Measurements from ENCODE around the gene MAP3K20. TPM values are rescaled to one million over a fixed set of nuclear protein-coding genes. Genes with fewer than 3 reads are reported as not detected.

MAP3K20 gene
- polyA plus RNA-seq, 1 of the 3 experiments (the other 2 are of a cell fraction): 8.5 TPM

- H3K79me2 ChIP-seq (ENCODE audit: insufficient read depth): peaks cover 47% of the 10 kb centered on the region; the same call in 1 of the 2 replicates
- no peaks in the 10 kb centered on the region for H3K9me3 ChIP-seq
- TF ChIP-seq RFX5 (IDR thresholded peaks at IDR 0.05; ENCODE audit: low read length) (no peak), USF2 (IDR thresholded peaks at IDR 0.05; ENCODE audit: borderline replicate concordance, low read depth, low read length) (no peak), ELF1 (IDR thresholded peaks at IDR 0.05) (no peak), GABPA (IDR thresholded peaks at IDR 0.05; ENCODE audit: low read depth) (no peak), MEF2A (IDR thresholded peaks at IDR 0.05; ENCODE audit: borderline replicate concordance, low read depth) (no peak), FOXJ3 (CRISPR knock-in tag; IDR thresholded peaks at IDR 0.05) (no peak), TAF1 (IDR thresholded peaks at IDR 0.05; ENCODE audit: borderline replicate concordance, low read depth, low read length) (no peak), YY1 (IDR thresholded peaks at IDR 0.05; ENCODE audit: low read depth) (no peak), NFIC (IDR thresholded peaks at IDR 0.05; ENCODE audit: borderline replicate concordance) (no peak), MXI1 (IDR thresholded peaks at IDR 0.05; ENCODE audit: low read depth, low read length) (no peak)
- H3K4me1 ChIP-seq (ENCODE audit: control insufficient read depth in 1 of 2, insufficient read depth in 2 of 2, low read depth in 1 of 2, low read length in 1 of 2): peaks cover 0 to 18% of the 10 kb centered on the region in 2 experiments; a peak in 1 of 4 replicates
- H3K4me2 ChIP-seq: peak overlapping the region; percentile 16; the same call in 1 of the 2 replicates
- no peaks in the 10 kb centered on the region for H3K27me3 ChIP-seq (ENCODE audit: insufficient read depth)
- ChIA-PET CTCF (interaction anchor here (0.9 kb wide), 1 partner anchor 50 kb away, joined by 3 read pairs; no protein-coding TSS in a partner anchor), POLR2A (no interaction called here)
- H3K9ac ChIP-seq: peak overlapping the region; percentile 5; the same call in 1 of the 2 replicates
- H3K27ac ChIP-seq (ENCODE audit: low read depth in 2 of 2, low read length in 1 of 2): peak overlapping the region in 1 of 2 experiments; percentile 55; a peak in 2 of 4 replicates
- DNase-seq: no peak
- no peak overlapping the region for H3K4me3 ChIP-seq (ENCODE audit: low read depth in 2 of 2, low read length in 1 of 2)
- 89% methylated on average over 4 of the region's 4 CpGs for WGBS (ENCODE audit: low lambda C conversion rate)
- H3F3A ChIP-seq (replicated peaks; ENCODE audit: insufficient read depth): peaks cover 9% of the 10 kb centered on the region
- no peaks in the 10 kb centered on the region for H4K20me1 ChIP-seq (ENCODE audit: insufficient read depth)
- no peaks in the 10 kb centered on the region for H3K9me2 ChIP-seq
- peaks cover 0 to 4% of the 10 kb centered on the region in 2 experiments for H3K36me3 ChIP-seq (replicated peaks in 1 of 2; ENCODE audit: control insufficient read depth in 1 of 2, insufficient read depth in 2 of 2, low read length in 1 of 2)
- no peak overlapping the region for H2AFZ ChIP-seq (ENCODE audit: low read depth)
These were observed 85.0 kb downstream of the MAP3K20 start for GRCh38 chr2:173160618-173161017.

GRCh38 chr2:173161040-173161439, 85.4 kb downstream of the MAP3K20 start:
- Histone ChIP-seq H4K20me1 (ENCODE audit: insufficient read depth) (no peaks in the 10 kb centered on the region), H3K4me1 (ENCODE audit: control insufficient read depth in 1 of 2, insufficient read depth in 2 of 2, low read depth in 1 of 2, low read length in 1 of 2) (peaks cover 0 to 18% of the 10 kb centered on the region in 2 experiments; a peak in 1 of 4 replicates), H3K9me3 (no peaks in the 10 kb centered on the region), H3K9ac (no peak overlapping the region), H3K27me3 (ENCODE audit: insufficient read depth) (no peaks in the 10 kb centered on the region), H3F3A (replicated peaks; ENCODE audit: insufficient read depth) (peaks cover 11% of the 10 kb centered on the region), H3K27ac (ENCODE audit: low read depth in 2 of 2, low read length in 1 of 2) (no peak overlapping the region), H3K4me2 (no peak overlapping the region; the same call in 1 of the 2 replicates), H2AFZ (ENCODE audit: low read depth) (no peak overlapping the region), H3K36me3 (replicated peaks in 1 of 2; ENCODE audit: control insufficient read depth in 1 of 2, insufficient read depth in 2 of 2, low read length in 1 of 2) (peaks cover 0 to under 1% of the 10 kb centered on the region in 2 experiments), H3K4me3 (ENCODE audit: low read depth in 2 of 2, low read length in 1 of 2) (no peak overlapping the region), H3K79me2 (ENCODE audit: insufficient read depth) (peaks cover 44% of the 10 kb centered on the region; the same call in 1 of the 2 replicates), H3K9me2 (no peaks in the 10 kb centered on the region)
- 90% methylated on average over 4 of the region's 4 CpGs for WGBS (ENCODE audit: low lambda C conversion rate)
- ChIA-PET POLR2A (no interaction called here), CTCF (interaction anchor here (0.9 kb wide), 1 partner anchor 49 kb away, joined by 3 read pairs; no protein-coding TSS in a partner anchor)
- DNase-seq: no peak
- TF ChIP-seq USF2 (IDR thresholded peaks at IDR 0.05; ENCODE audit: borderline replicate concordance, low read depth, low read length) (no peak), USF1 (IDR thresholded peaks at IDR 0.05; ENCODE audit: borderline replicate concordance, low read depth) (no peak), RXRA (IDR thresholded peaks at IDR 0.05; ENCODE audit: borderline replicate concordance, low read depth) (no peak), GATA2 (CRISPR knock-in tag; IDR thresholded peaks at IDR 0.05) (no peak), SMC3 (IDR thresholded peaks at IDR 0.05; ENCODE audit: low read depth, low read length) (no peak), TEAD4 (IDR thresholded peaks at IDR 0.05; ENCODE audit: borderline replicate concordance, insufficient read depth) (no peak), ELF1 (IDR thresholded peaks at IDR 0.05) (no peak), MAX (IDR thresholded peaks at IDR 0.05; ENCODE audit: low read depth) (no peak)

Data from SK-N-SH (cell line).